Testis (tissue), 3 donors: ENCODE data around the gene PIEZO1. TPM values are rescaled to one million over a fixed set of nuclear protein-coding genes. Genes with fewer than 3 reads are reported as not detected.

Experiments used
- DNase-seq: peaks from one replicate; pipeline ENCODE4 v3.0.0-alpha.2; 2019
- H3K27ac ChIP-seq, 2 donors: fragments of 200-600 bp; sonication (generic); one replicate each; pipeline ENCODE4 v1.5.1; 2019
- H3K27me3 ChIP-seq: fragments of 200-600 bp; sonication (generic); one replicate; pipeline ENCODE4 v1.5.1; 2019
- H3K36me3 ChIP-seq: fragments of 200-600 bp; sonication (generic); one replicate; pipeline ENCODE4 v1.5.1; 2017; ENCODE audit warnings: low read depth; ENCODE audit errors: missing control alignments
- H3K4me1 ChIP-seq: fragments of 200-600 bp; sonication (generic); one replicate; pipeline ENCODE4 v1.5.1; 2019
- H3K4me3 ChIP-seq, 2 donors: fragments of 200-600 bp; sonication (generic); one replicate each; pipeline ENCODE4 v1.5.1; 2017 to 2019
- H3K9me3 ChIP-seq: fragments of 200-600 bp; sonication (generic); one replicate; pipeline ENCODE4 v1.5.1; 2017
- POLR2A ChIP-seq: fragments of 450-650 bp; IDR thresholded peaks from one replicate; pipeline ENCODE4 v1.6.1; 2017; ENCODE audit warnings: antibody characterized with exemption, mild to moderate bottlenecking, moderate library complexity
- WGBS, 2 donors: methylation state at CpG; one replicate each; pipeline ENCODE4 v1.1.5; 2018; 5-methylcytosine and 5-hydroxymethylcytosine counted together
- intact Hi-C: fragments of 100-400 bp; cut with DNase I; formaldehyde crosslinking; loops from one replicate; pipeline ENCODE4 v1.15.1; 2023; ENCODE audit warnings: low total_unique reads
- microRNA-seq, 2 donors: library from miRNA; unstranded; fragments of <30 nt; microRNA quantifications; one replicate each; pipeline ENCODE4, GENCODE V29; 2016; ENCODE audit warnings: borderline number of aligned reads in 2 of 2, borderline replicate concordance in 1 of 2
- polyA plus RNA-seq: library from polyadenylated mRNA; stranded (reverse); fragments of 350-450 nt; fragmentation: Illumina TruSeq; extraction: RNeasy Lipid Tissue Mini Kit (QIAGEN cat#74804); gene quantifications from one replicate; pipeline ENCODE4 v1.2.3, GENCODE V29; 2014; ENCODE audit warnings: low read depth, low replicate concordance; ENCODE audit not compliant: insufficient read depth
- total RNA-seq, 2 donors: library from RNA; depleted of rRNA; stranded (reverse); fragments of >200 nt; gene quantifications; one replicate each; pipeline ENCODE4 v1.2.3, GENCODE V29; 2016
- TF ChIP-seq, protein P1 (sequence below), 3 experiments: fragments of 450-650 bp in 2 of 3; fragments of 200-600 bp in 1 of 3; sonication (generic) in 1 of 3; IDR thresholded peaks; one replicate each; pipeline ENCODE4 v1.5.1; 2016 to 2019; ENCODE audit warnings: antibody characterized with exemption in 3 of 3, mild to moderate bottlenecking in 2 of 3, moderate library complexity in 1 of 3

Gene PIEZO1
- total and polyA plus RNA-seq, 3 donors from 2014 or later, result 24.2 to 44.5 (median 40.7) TPM

GRCh38 chr16:88667461-88667860 lies 117.6 kb downstream of the PIEZO1 start:
- Histone ChIP-seq H3K9me3 (no peaks in the 10 kb centered on the region), H3K36me3 (no peaks in the 10 kb centered on the region), H3K27ac (no peak overlapping the region), H3K4me3 (no peak overlapping the region), H3K4me1 (peaks cover 3% of the 10 kb centered on the region), H3K27me3 (no peaks in the 10 kb centered on the region)
- 66 to 77% methylated on average over 5 of the region's 5 CpGs for WGBS, 2 donors
- TF ChIP-seq, protein P1, sequence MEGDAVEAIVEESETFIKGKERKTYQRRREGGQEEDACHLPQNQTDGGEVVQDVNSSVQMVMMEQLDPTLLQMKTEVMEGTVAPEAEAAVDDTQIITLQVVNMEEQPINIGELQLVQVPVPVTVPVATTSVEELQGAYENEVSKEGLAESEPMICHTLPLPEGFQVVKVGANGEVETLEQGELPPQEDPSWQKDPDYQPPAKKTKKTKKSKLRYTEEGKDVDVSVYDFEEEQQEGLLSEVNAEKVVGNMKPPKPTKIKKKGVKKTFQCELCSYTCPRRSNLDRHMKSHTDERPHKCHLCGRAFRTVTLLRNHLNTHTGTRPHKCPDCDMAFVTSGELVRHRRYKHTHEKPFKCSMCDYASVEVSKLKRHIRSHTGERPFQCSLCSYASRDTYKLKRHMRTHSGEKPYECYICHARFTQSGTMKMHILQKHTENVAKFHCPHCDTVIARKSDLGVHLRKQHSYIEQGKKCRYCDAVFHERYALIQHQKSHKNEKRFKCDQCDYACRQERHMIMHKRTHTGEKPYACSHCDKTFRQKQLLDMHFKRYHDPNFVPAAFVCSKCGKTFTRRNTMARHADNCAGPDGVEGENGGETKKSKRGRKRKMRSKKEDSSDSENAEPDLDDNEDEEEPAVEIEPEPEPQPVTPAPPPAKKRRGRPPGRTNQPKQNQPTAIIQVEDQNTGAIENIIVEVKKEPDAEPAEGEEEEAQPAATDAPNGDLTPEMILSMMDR (IDR thresholded peaks at IDR 0.05), result no peak
- no peak for TF ChIP-seq POLR2A
- no peak for DNase-seq
- intact Hi-C loops, result no loop called here

- 90 to 92% methylated on average over 3 of the region's 3 CpGs for WGBS, 2 donors
Measured at GRCh38 chr16:88665570-88665969, 119.5 kb downstream of the PIEZO1 start.

More at GRCh38 chr16:88665570-88665969, 119.5 kb downstream of the PIEZO1 start:
- H3K36me3 ChIP-seq, result no peaks in the 10 kb centered on the region
- DNase-seq, result no peak
- H3K4me1 ChIP-seq, result peaks cover 8% of the 10 kb centered on the region
- intact Hi-C loops, result no loop called here
- H3K27ac ChIP-seq, result no peak overlapping the region
- H3K27me3 ChIP-seq, result no peaks in the 10 kb centered on the region
- no peaks in the 10 kb centered on the region for H3K9me3 ChIP-seq
- no peak overlapping the region for H3K4me3 ChIP-seq
- no peak for TF ChIP-seq POLR2A
- TF ChIP-seq, protein P1 (IDR thresholded peaks at IDR 0.05), result no peak

Small RNA genes within 50 kb of the gene (microRNA-seq; reads per million reads assigned to microRNA genes)
- 0 to 0.70 reads per million in 2 donors for gene MIR4722

Other genes starting within 250 kb of the PIEZO1 start
- gene ZC3H18, start 214.8 kb downstream of the PIEZO1 start, total RNA-seq, result 10 to 100 TPM; 53.8 to 63.7 TPM
- 59.6 TPM for gene ZC3H18, start 214.8 kb downstream of the PIEZO1 start, polyA plus RNA-seq
- gene IL17C, start 146.6 kb downstream of the PIEZO1 start, total RNA-seq, result 1 to 10 TPM in 1 of 2 donors, under 1 TPM in 1; 0.99 to 1.5 TPM
- gene IL17C, start 146.6 kb downstream of the PIEZO1 start, polyA plus RNA-seq, result 0.75 TPM
- gene CYBA, start 134.2 kb downstream of the PIEZO1 start, total RNA-seq, result 10 to 100 TPM; 11.7 to 34.9 TPM
- gene CYBA, start 134.2 kb downstream of the PIEZO1 start, polyA plus RNA-seq, result 40.0 TPM
- 10 to 100 TPM; 46.6 to 56.1 TPM for gene MVD, start 122.1 kb downstream of the PIEZO1 start, total RNA-seq
- gene MVD, start 122.1 kb downstream of the PIEZO1 start, polyA plus RNA-seq, result 100 TPM
- 1 to 10 TPM; 2.5 to 3.0 TPM for gene SNAI3, start 98.7 kb downstream of the PIEZO1 start, total RNA-seq
- 1.3 TPM for gene SNAI3, start 98.7 kb downstream of the PIEZO1 start, polyA plus RNA-seq
- gene RNF166, start 78.8 kb downstream of the PIEZO1 start, total RNA-seq, result 10 to 100 TPM; 37.4 to 41.3 TPM
- 18.3 TPM for gene RNF166, start 78.8 kb downstream of the PIEZO1 start, polyA plus RNA-seq
- gene CTU2, start 78.7 kb downstream of the PIEZO1 start, total RNA-seq, result 10 to 100 TPM; 24.8 to 25.4 TPM
- 19.8 TPM for gene CTU2, start 78.7 kb downstream of the PIEZO1 start, polyA plus RNA-seq
- gene CDT1, start 18.6 kb upstream of the PIEZO1 start, total RNA-seq, result 10 to 100 TPM; 14.9 to 19.1 TPM
- gene CDT1, start 18.6 kb upstream of the PIEZO1 start, polyA plus RNA-seq, result 11.9 TPM
- gene APRT, start 26.7 kb upstream of the PIEZO1 start, total RNA-seq, result 10 to 100 TPM; 62.1 to 82.1 TPM
- gene APRT, start 26.7 kb upstream of the PIEZO1 start, polyA plus RNA-seq, result 86.0 TPM
- 10 to 100 TPM; 65.3 to 94.4 TPM for gene GALNS, start 71.7 kb upstream of the PIEZO1 start, total RNA-seq
- gene GALNS, start 71.7 kb upstream of the PIEZO1 start, polyA plus RNA-seq, result 55.9 TPM
- 10 to 100 TPM; 58.3 to 59.8 TPM for gene TRAPPC2L, start 71.9 kb upstream of the PIEZO1 start, total RNA-seq
- gene TRAPPC2L, start 71.9 kb upstream of the PIEZO1 start, polyA plus RNA-seq, result 216 TPM
- under 1 TPM in 1 of 2 donors, not detected in 1; 0.93 TPM for gene PABPN1L, start 81.4 kb upstream of the PIEZO1 start, total RNA-seq
- 0.34 TPM for gene PABPN1L, start 81.4 kb upstream of the PIEZO1 start, polyA plus RNA-seq
- 10 to 100 TPM in 1 of 2 donors, 1 to 10 TPM in 1; 9.2 to 11.9 TPM for gene CBFA2T3, start 192.0 kb upstream of the PIEZO1 start, total RNA-seq
- gene CBFA2T3, start 192.0 kb upstream of the PIEZO1 start, polyA plus RNA-seq, result 7.1 TPM